HepG2 (cell line): ENCODE results near the gene NRP1. TPM values are rescaled to one million over a fixed set of nuclear protein-coding genes. Genes with fewer than 3 reads are reported as not detected.

Experiments used
- ATAC-seq: fragments of 200-7000 bp; cut with Tn5 transposase; 3 replicates; pipeline ENCODE4 v1.9.1; 2020; ENCODE audit warnings: mild to moderate bottlenecking, moderate library complexity
- BruUV-seq: library from RNA; stranded (reverse); fragments of 400-500 nt; replicated peaks from 2 replicates; lab custom pipeline; 2021; lab: Mats Ljungman, UMichigan
- CTCF ChIA-PET: fragments of 300-600 bp; formaldehyde crosslinking; extraction: SDS; loops from one replicate; lab custom pipeline; 2021; ENCODE audit warnings: low total read pairs, inconsistent platforms, low intra/inter-chr PET ratio; lab: Yijun Ruan, JAX
- POLR2A ChIA-PET: fragments of 350-600 bp; sonication (Branson Sonifier 250); formaldehyde crosslinking; loops from one replicate; lab custom pipeline; 2020; ENCODE audit warnings: antibody characterized with exemption, inconsistent platforms; lab: Yijun Ruan, JAX
- DNase-seq: peaks from one replicate; pipeline ENCODE4 v3.0.0-alpha.2; 2015; ENCODE audit warnings: low spot score
- FAIRE-seq: peaks from 3 replicates; lab custom pipeline; 2011; peaks lifted over from hg19 to GRCh38; lab: Jason Lieb, UNC
- H2AFZ ChIP-seq: one replicate; pipeline ENCODE4 v1.6.1; 2011; ENCODE audit warnings: low read length, inconsistent platforms
- H3K27ac ChIP-seq: fragments of 300-600 bp; 3 replicates; pipeline ENCODE4 v1.8.0; 2011; ENCODE audit warnings: mixed run types, mild to moderate bottlenecking, mixed read lengths, low read length, inconsistent platforms; ENCODE audit not compliant: insufficient read depth; ENCODE audit errors: extremely low read length
- H3K27me3 ChIP-seq, 2 experiments: fragments of 200-600 bp in 1 of 2; 2 replicates in 1 of 2; 3 replicates in 1 of 2; pipeline versions ENCODE4 v1.6.0 to v1.8.0; 2011; ENCODE audit warnings: low read length in 2 of 2, mild to moderate bottlenecking in 2 of 2, moderate library complexity in 2 of 2, inconsistent platforms in 1 of 2; ENCODE audit not compliant: insufficient read depth in 2 of 2, control insufficient read depth in 1 of 2
- H3K36me3 ChIP-seq, 2 experiments: fragments of 200-600 bp in 1 of 2; replicated peaks in 1 of 2; 2 replicates in 1 of 2; 3 replicates in 1 of 2; pipeline versions ENCODE4 v1.5.1 to v1.8.0; 2011; ENCODE audit warnings: low read length in 2 of 2, inconsistent platforms in 1 of 2; ENCODE audit not compliant: insufficient read depth in 2 of 2, control insufficient read depth in 1 of 2
- H3K4me1 ChIP-seq: 2 replicates; pipeline ENCODE4 v1.5.1; 2012; ENCODE audit warnings: low read length, inconsistent platforms; ENCODE audit not compliant: insufficient read depth
- H3K4me2 ChIP-seq: 2 replicates; pipeline ENCODE4 v1.6.0; 2011; ENCODE audit warnings: low read depth, low read length, inconsistent platforms
- H3K4me3 ChIP-seq, 3 experiments: fragments of 200-600 bp in 1 of 3; sonication (generic), shearing (Covaris generic) in 1 of 3; replicated peaks in 1 of 3; 2 replicates each; pipeline ENCODE4 v1.5.1; 2011 to 2016; ENCODE audit warnings: low read length in 3 of 3, inconsistent platforms in 2 of 3, low read depth in 2 of 3, mild to moderate bottlenecking in 2 of 3, control low read depth in 1 of 3, mixed read lengths in 1 of 3; ENCODE audit not compliant: insufficient read depth in 1 of 3
- H3K79me2 ChIP-seq: one replicate; pipeline ENCODE4 v1.6.1; 2011; ENCODE audit warnings: low read length, inconsistent platforms; ENCODE audit not compliant: insufficient read depth
- H3K9ac ChIP-seq: 2 replicates; pipeline ENCODE4 v1.6.0; 2011; ENCODE audit warnings: mild to moderate bottlenecking, low read depth, low read length, inconsistent platforms; ENCODE audit not compliant: insufficient read depth
- H3K9me3 ChIP-seq: 2 replicates; pipeline ENCODE4 v1.5.1; 2012; ENCODE audit warnings: mild to moderate bottlenecking, low read length
- H4K20me1 ChIP-seq: 2 replicates; pipeline ENCODE4 v1.6.0; 2011; ENCODE audit warnings: inconsistent platforms, mild to moderate bottlenecking, low read length, moderate library complexity; ENCODE audit not compliant: insufficient read depth
- ASH2L ChIP-seq: fragments of 300-600, 200-600 bp; sonication (generic); IDR thresholded peaks from 2 replicates; pipeline ENCODE4 v1.7.0; 2017; ENCODE audit warnings: low read depth, mild to moderate bottlenecking, moderate library complexity, mixed read lengths, low read length; ENCODE audit not compliant: insufficient read length
- PHF5A ChIP-seq: IDR thresholded peaks from one replicate; pipeline ENCODE4 v1.6.1; 2018; ENCODE audit warnings: low read depth, missing genetic modification reagents; ENCODE audit not compliant: unreplicated experiment
- PHF8 ChIP-seq: sonication (generic); formaldehyde crosslinking; IDR thresholded peaks from 2 replicates; pipeline ENCODE4 v1.5.0; 2020; ENCODE audit warnings: missing genetic modification reagents
- TBL1XR1 ChIP-seq: fragments of 150-350 bp; IDR thresholded peaks from 2 replicates; pipeline ENCODE4 v1.6.1; 2014; ENCODE audit warnings: borderline replicate concordance, low read length; ENCODE audit not compliant: partially characterized antibody
- TBP ChIP-seq: sonication (generic); formaldehyde crosslinking; IDR thresholded peaks from 2 replicates; pipeline ENCODE4 v1.5.0; 2020; ENCODE audit warnings: missing genetic modification reagents
- THYN1 ChIP-seq: sonication (generic); formaldehyde crosslinking; IDR thresholded peaks from 2 replicates; pipeline ENCODE4 v1.8.1; 2023; ENCODE audit warnings: low read depth, mild to moderate bottlenecking, moderate library complexity, missing genetic modification reagents, borderline replicate concordance
- ZBTB2 ChIP-seq: sonication (generic); formaldehyde crosslinking; IDR thresholded peaks from 2 replicates; pipeline ENCODE4 v1.8.0; 2022; ENCODE audit warnings: low read depth, missing genetic modification reagents
- ZNF143 ChIP-seq: sonication (generic); formaldehyde crosslinking; IDR thresholded peaks from 2 replicates; pipeline ENCODE4 v1.4.0; 2020; ENCODE audit warnings: missing genetic modification reagents
- ZZZ3 ChIP-seq: sonication (generic); formaldehyde crosslinking; IDR thresholded peaks from 2 replicates; pipeline ENCODE4 v1.4.0; 2020; ENCODE audit warnings: missing genetic modification reagents, mild to moderate bottlenecking, borderline replicate concordance
- WGBS: methylation state at CpG from one replicate; pipeline ENCODE4 v1.1.6; 2017; ENCODE audit warnings: low lambda C conversion rate; 5-methylcytosine and 5-hydroxymethylcytosine counted together
- in situ Hi-C: cut with HindIII; loops from 2 replicates; pipeline ENCODE4 v1.10.0; 2017; ENCODE audit warnings: low pct_unique_long_range_greater_than_20kb; ENCODE audit not compliant: extremely low pct_ligation_motif_present
- intact Hi-C: fragments of 100-400 bp; cut with micrococcal nuclease; formaldehyde crosslinking; loops from one replicate; pipeline ENCODE4 v1.10.0; 2022; ENCODE audit not compliant: unreplicated experiment
- polyA plus RNA-seq, 8 experiments: library from polyadenylated mRNA; depleted of rRNA in 3 of 8; stranded (reverse) in 7 of 8; unstranded in 1 of 8; fragments of >200 nt; fragmentation: Illumina TruSeq in 4 of 8; extraction: Trizol in 4 of 8; gene quantifications; 2 replicates each; pipeline versions ENCODE4 v1.2.1 to v1.2.3, GENCODE V29; 2011 to 2016; ENCODE audit warnings: low read depth in 4 of 8, missing spikeins in 1 of 8, mixed read lengths in 1 of 8; ENCODE audit not compliant: insufficient read depth in 1 of 8
- total RNA-seq, 5 experiments: library from RNA; depleted of rRNA; stranded (reverse); fragments of >200 nt; fragmentation: Illumina TruSeq; extraction: Trizol; gene quantifications; 2 replicates each; pipeline ENCODE4 v1.2.3, GENCODE V29; 2016; ENCODE audit warnings: low read depth in 1 of 5
- TF ChIP-seq, protein P1 (sequence below), 2 experiments: sonication (generic) in 1 of 2; formaldehyde crosslinking in 1 of 2; IDR thresholded peaks; 2 replicates each; pipeline versions ENCODE4 v1.4.0 to v1.6.1; 2016 to 2020; ENCODE audit warnings: borderline replicate concordance in 1 of 2, low read depth in 1 of 2, mild to moderate bottlenecking in 1 of 2, missing genetic modification reagents in 1 of 2

The NRP1 gene
- total and polyA plus RNA-seq, 2 of the 13 experiments (the other 11 are each of a cell fraction or from before 2014, with no cell fraction given): 5.3 to 5.8 TPM

GRCh38 chr10:33293076-33293475 is 41.4 kb downstream of the NRP1 start:
- Histone ChIP-seq H3K27me3 (no peaks in the 10 kb centered on the region), H3K4me3 (no peak overlapping the region), H3K36me3 (peaks cover 0 to 3% of the 10 kb centered on the region in 2 experiments; a peak in 1 of 5 replicates), H4K20me1 (no peaks in the 10 kb centered on the region), H3K9ac (no peak overlapping the region), H3K9me3 (no peaks in the 10 kb centered on the region), H3K79me2 (no peaks in the 10 kb centered on the region), H3K4me1 (peaks cover 27% of the 10 kb centered on the region), H3K4me2 (no peak overlapping the region), H2AFZ (no peak overlapping the region), H3K27ac (no peak overlapping the region)
- no TSS peak for BruUV-seq
- FAIRE-seq: no peak
- in situ Hi-C loops (no loop called here), intact Hi-C loops (no loop called here)
- no peak for DNase-seq
- ChIA-PET POLR2A (no interaction called here), CTCF (no interaction called here)
- TF ChIP-seq, protein P1, sequence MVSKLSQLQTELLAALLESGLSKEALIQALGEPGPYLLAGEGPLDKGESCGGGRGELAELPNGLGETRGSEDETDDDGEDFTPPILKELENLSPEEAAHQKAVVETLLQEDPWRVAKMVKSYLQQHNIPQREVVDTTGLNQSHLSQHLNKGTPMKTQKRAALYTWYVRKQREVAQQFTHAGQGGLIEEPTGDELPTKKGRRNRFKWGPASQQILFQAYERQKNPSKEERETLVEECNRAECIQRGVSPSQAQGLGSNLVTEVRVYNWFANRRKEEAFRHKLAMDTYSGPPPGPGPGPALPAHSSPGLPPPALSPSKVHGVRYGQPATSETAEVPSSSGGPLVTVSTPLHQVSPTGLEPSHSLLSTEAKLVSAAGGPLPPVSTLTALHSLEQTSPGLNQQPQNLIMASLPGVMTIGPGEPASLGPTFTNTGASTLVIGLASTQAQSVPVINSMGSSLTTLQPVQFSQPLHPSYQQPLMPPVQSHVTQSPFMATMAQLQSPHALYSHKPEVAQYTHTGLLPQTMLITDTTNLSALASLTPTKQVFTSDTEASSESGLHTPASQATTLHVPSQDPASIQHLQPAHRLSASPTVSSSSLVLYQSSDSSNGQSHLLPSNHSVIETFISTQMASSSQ (IDR thresholded peaks at IDR 0.05; ENCODE audit: low read depth): no peak
- TF ChIP-seq, protein P1 (CRISPR knock-in tag; IDR thresholded peaks at IDR 0.05; ENCODE audit: borderline replicate concordance): no peak
- TF ChIP-seq PHF8 (CRISPR knock-in tag) (no peak), TBP (CRISPR knock-in tag) (no peak), THYN1 (no peak), ZZZ3 (CRISPR knock-in tag) (no peak), ASH2L (no peak), PHF5A (CRISPR knock-in tag) (no peak), ZNF143 (no peak), TBL1XR1 (no peak), ZBTB2 (CRISPR knock-in tag) (no peak)
- no peak for ATAC-seq
- 97% methylated on average over 3 of the region's 3 CpGs for WGBS
